8988T (cell line): ENCODE results near the gene ANKDD1A.

ENCODE experiments used
- DNase-seq: peaks from one replicate; pipeline ENCODE4 v3.0.0; 2011

ANKDD1A gene

GRCh38 chr15:64926661-64927060, 15.0 kb downstream of the ANKDD1A start:
- DNase-seq = no peak

- DNase-seq = no peak
Measured at GRCh38 chr15:64928626-64929220, 17.0 kb downstream of the ANKDD1A start.

- DNase-seq = no peak
Measured at GRCh38 chr15:64930019-64930652, 18.4 kb downstream of the ANKDD1A start.

GRCh38 chr15:64930778-64931371, 19.2 kb downstream of the ANKDD1A start:
- no peak for DNase-seq

GRCh38 chr15:64931381-64931780, 19.7 kb downstream of the ANKDD1A start:
- DNase-seq = no peak

GRCh38 chr15:64934023-64934422, 22.3 kb downstream of the ANKDD1A start:
- no peak for DNase-seq

- DNase-seq = no peak
Measured at GRCh38 chr15:64938192-64938591, 26.5 kb downstream of the ANKDD1A start.

GRCh38 chr15:64942356-64942755, 30.7 kb downstream of the ANKDD1A start:
- DNase-seq = no peak

- no peak for DNase-seq
Measured at GRCh38 chr15:64943512-64944225, 32.0 kb downstream of the ANKDD1A start.

- DNase-seq = no peak
Measured at GRCh38 chr15:64944961-64945360, 33.3 kb downstream of the ANKDD1A start.

- no peak for DNase-seq
Measured at GRCh38 chr15:64947211-64947610, 35.5 kb downstream of the ANKDD1A start.

- no peak for DNase-seq
Measured at GRCh38 chr15:64948916-64949315, 37.2 kb downstream of the ANKDD1A start.

GRCh38 chr15:64949383-64950186, 37.9 kb downstream of the ANKDD1A start:
- DNase-seq = no peak

- no peak for DNase-seq
Measured at GRCh38 chr15:64950888-64951287, 39.2 kb downstream of the ANKDD1A start.

- DNase-seq = no peak
Measured at GRCh38 chr15:64951777-64952418, 40.2 kb downstream of the ANKDD1A start.

- no peak for DNase-seq
Measured at GRCh38 chr15:64954395-64954794, 42.7 kb downstream of the ANKDD1A start.

- no peak for DNase-seq
Measured at GRCh38 chr15:64959128-64959527, 47.4 kb downstream of the ANKDD1A start.

- no peak for DNase-seq
Measured at GRCh38 chr15:64960153-64960552, 48.5 kb downstream of the ANKDD1A start.

- DNase-seq = no peak
Measured at GRCh38 chr15:64961013-64961412, 49.3 kb downstream of the ANKDD1A start.

- DNase-seq = no peak
Measured at GRCh38 chr15:64969401-64969800, 57.7 kb downstream of the ANKDD1A start.

GRCh38 chr15:64970698-64971097, 59.0 kb downstream of the ANKDD1A start:
- no peak for DNase-seq

GRCh38 chr15:64975390-64975789, 63.7 kb downstream of the ANKDD1A start:
- no peak for DNase-seq
